M059J (cell line): ENCODE results near the gene SYNPO2L. TPM values are rescaled to one million over a fixed set of nuclear protein-coding genes. Genes with fewer than 3 reads are reported as not detected.
"Not testable (repeated sequence)": the region's sequence is repeated elsewhere in the genome, so short reads cannot be mapped to it uniquely, and the experiment has no call there.

Experiments used
- DNase-seq: peaks from one replicate; pipeline ENCODE4 v3.0.0-alpha.2; 2012; ENCODE audit warnings: low read depth
- total RNA-seq: library from RNA; depleted of rRNA; stranded (reverse); fragments of >200 nt; shearing (Covaris generic); gene quantifications from 2 replicates; pipeline ENCODE4 v1.2.3, GENCODE V29; 2014; rRNA removed

SYNPO2L gene
- total RNA-seq, 1 experiment from 2014 or later, result not detected

- DNase-seq, result not testable (repeated sequence)
Measured at GRCh38 chr10:73617143-73617542, 38.7 kb downstream of the SYNPO2L start.

GRCh38 chr10:73614720-73615119, 41.1 kb downstream of the SYNPO2L start:
- DNase-seq, result no peak

GRCh38 chr10:73609116-73609515, 46.7 kb downstream of the SYNPO2L start:
- DNase-seq, result no peak

- DNase-seq, result peak; percentile 47
Measured at GRCh38 chr10:73601486-73601921, 54.3 kb downstream of the SYNPO2L start.

- DNase-seq, result peak; percentile 59
Measured at GRCh38 chr10:73597346-73597745, 58.5 kb downstream of the SYNPO2L start.

Other genes with a start within 250 kb of the SYNPO2L start
- gene ANXA7, start 242.0 kb downstream of the SYNPO2L start, total RNA-seq, result 121 and 151 TPM in 2 replicates
- gene MSS51, start 222.5 kb downstream of the SYNPO2L start, total RNA-seq, result 0.10 TPM in 1 of 2 replicates, not detected in the other
- gene PPP3CB, start 160.0 kb downstream of the SYNPO2L start, total RNA-seq, result 8.3 and 16.9 TPM in 2 replicates
- gene USP54, start 64.7 kb downstream of the SYNPO2L start, total RNA-seq, result 6.8 and 13.5 TPM in 2 replicates
- 1.0 and 2.8 TPM in 2 replicates for gene MYOZ1, start 14.6 kb downstream of the SYNPO2L start, total RNA-seq
- 0.76 and 1.1 TPM in 2 replicates for gene AGAP5, start 42.1 kb upstream of the SYNPO2L start, total RNA-seq
- gene SEC24C, start 88.3 kb upstream of the SYNPO2L start, total RNA-seq, result 40.6 and 53.5 TPM in 2 replicates
- gene CHCHD1, start 126.0 kb upstream of the SYNPO2L start, total RNA-seq, result 62.3 and 79.6 TPM in 2 replicates
- 24.8 and 30.4 TPM in 2 replicates for gene ZSWIM8, start 129.6 kb upstream of the SYNPO2L start, total RNA-seq
- 2.9 and 9.5 TPM in 2 replicates for gene NDST2, start 155.6 kb upstream of the SYNPO2L start, total RNA-seq
- gene CAMK2G, start 218.5 kb upstream of the SYNPO2L start, total RNA-seq, result 29.3 and 42.2 TPM in 2 replicates